Measurements from ENCODE around the gene VPS16. TPM values are rescaled to one million over a fixed set of nuclear protein-coding genes. Genes with fewer than 3 reads are reported as not detected.
"Not testable (repeated sequence)": the region's sequence is repeated elsewhere in the genome, so short reads cannot be mapped to it uniquely, and the experiment has no call there.

Gene VPS16
- polyA plus RNA-seq, 1 donor = 36.9 TPM

DNA sequence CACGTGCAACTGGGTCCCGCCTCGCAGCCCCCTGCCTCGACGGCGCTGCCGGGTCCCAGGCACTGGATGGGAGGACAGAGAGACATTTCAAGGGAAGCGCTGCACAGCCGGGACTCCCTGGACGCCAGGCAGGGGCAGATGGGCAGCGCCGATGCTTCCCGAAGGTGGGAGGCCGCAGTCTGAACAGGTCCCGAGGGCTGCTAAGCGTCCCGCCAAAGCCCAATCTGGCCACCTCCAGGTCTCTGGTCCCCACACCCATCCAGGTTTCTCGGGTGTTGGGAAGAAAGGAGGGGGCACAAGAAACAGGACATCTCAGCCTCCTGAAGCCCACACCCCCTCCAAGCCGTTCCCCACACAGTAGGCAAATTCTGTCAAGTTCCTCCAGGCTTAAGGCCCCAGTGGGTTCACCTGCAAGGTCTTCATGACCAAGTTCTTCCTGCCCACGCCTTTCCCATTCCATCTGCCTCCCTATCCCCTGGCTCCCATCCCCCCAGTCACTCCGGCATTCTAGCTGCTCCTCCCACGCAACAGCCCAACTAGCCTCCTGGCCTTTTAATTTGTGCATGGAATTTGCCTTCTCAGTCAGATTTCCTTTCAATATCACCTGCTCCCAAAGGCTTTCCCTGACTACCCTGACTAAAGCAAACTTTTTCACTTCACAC, 34.7 kb upstream of the VPS16 start:
- peak; percentile 72 for DNase-seq

DNA sequence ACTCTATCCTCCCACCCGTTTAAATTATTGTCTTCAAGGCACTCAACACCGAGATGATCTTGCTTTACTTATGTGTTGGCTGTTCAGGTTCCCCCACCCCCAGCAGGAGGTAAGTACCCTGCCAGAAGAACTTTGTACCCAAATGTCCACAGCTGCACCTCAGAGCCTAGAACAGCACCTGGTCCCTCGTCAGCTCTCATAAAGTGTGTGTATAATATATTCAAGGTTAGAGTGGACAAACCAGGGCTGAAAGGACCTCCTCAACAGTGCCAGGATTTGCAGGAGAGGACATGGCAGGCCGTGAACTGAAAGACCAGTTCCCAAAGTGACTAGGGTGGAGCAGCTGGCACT, 34.2 kb upstream of the VPS16 start:
- DNase-seq = no peak

GRCh38 chr20:2807019-2807418, 33.5 kb upstream of the VPS16 start:
- DNase-seq = no peak

- DNase-seq = not testable (repeated sequence)
Observed at GRCh38 chr20:2807929-2808328, 32.6 kb upstream of the VPS16 start.

GRCh38 chr20:2809690-2810089, 30.9 kb upstream of the VPS16 start:
- no peak for DNase-seq

- DNase-seq = no peak
Observed at GRCh38 chr20:2812189-2812588, 28.4 kb upstream of the VPS16 start.

DNA sequence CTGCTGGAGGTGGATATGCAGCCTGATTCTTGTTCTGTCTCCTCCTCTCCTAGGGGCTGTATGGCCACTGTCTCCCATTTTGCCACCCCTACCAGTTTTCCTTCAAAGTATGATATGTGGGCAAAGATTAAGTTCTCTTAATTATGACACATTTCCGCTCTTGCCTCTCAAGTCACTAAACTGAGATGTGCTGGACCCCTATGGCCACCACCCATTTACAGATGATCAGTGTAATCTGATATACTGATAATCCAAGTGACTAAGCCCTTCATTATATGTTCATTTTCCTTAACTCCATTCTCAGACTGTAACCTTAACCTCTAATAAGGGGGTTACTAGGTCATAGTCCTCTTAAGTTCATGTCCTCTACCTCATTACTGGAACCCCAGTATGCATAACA, 26.5 kb upstream of the VPS16 start:
- no peak for DNase-seq

DNA sequence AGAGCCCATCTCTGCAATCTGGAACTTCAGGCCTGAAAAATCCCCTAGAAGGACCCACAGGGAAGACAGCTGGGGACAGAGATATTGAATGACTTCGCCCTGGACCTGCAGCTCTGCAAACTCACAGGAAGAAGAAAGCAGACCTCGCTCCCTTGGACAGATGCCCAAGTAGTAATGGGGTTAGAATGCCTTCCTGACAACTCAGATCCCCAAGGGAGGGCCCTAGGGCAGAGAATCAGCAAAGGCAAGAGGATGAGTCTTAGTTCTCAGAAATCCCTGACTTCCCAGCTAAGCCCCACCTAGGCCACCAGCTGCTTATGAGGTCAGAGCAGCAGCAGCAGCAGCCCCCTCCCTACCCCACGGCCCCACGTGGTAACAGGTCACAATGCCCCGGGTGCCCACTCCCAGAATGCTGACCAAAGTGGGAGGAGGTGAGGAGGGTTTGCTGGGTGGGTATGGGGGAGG, 25.9 kb upstream of the VPS16 start, which contains the start of gene C20orf141:
C20orf141 (plus strand) TSS at position 401 of the 465 bp plus-strand sequence. CDS start 198 bp downstream, outside the sequence.
- no peak for DNase-seq

- no peak for DNase-seq
Observed at GRCh38 chr20:2815242-2815900, 25.2 kb upstream of the VPS16 start.

DNA sequence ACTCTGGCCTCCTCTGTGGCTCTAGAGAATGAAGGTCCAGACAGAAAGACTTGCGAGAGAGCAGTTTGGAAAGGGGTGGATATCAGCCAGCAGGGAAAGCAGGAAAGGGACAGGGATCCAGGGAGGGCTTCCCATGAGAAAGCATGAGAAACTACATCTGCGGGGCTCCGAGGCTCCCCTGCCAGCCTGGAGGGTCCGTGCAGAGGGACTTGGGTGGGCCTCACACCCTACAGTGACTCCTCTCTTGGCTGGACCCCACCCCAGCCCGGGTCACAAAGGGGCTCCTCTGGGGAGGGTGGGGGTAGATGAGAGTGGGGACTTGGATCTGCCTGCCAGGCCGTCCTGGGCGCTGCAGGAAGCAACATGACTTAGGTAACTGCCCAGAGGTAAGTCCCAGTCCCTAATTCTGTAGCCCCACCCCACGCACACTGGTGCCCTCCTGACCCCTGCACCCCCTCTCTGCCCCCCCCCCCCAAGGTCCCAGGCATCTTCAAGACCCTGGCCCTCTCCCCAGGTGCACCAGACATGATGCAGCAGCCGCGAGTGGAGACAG, 24.4 kb upstream of the VPS16 start, which contains the start of gene TMEM239:
TMEM239 (plus strand) TSS at position 335 of the 553 bp plus-strand sequence; CDS start at position 526, 191 bp downstream.
- no peak for DNase-seq

GRCh38 chr20:2816583-2817340, 23.8 kb upstream of the VPS16 start:
- no peak for DNase-seq

DNA sequence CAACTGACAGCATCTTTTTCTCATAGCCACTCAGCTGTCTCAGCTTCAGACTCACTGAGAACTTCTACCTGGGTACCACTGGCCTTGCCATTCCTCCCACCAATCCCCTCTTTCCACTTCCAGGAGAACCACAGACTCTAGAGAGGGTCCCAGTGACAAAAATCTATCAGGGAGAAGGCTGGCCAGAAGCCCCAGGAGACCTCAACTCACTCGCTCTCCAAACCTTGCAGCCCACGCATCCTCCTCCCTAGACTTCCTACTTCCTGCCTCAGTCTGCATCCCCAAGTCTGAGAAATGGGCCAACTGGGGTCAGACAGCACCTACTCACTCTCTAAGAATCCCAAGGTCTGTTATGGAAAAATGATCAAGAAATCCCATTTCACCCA, 23.2 kb upstream of the VPS16 start:
- no peak for DNase-seq

- DNase-seq = no peak
Observed at GRCh38 chr20:2817891-2818595, 22.5 kb upstream of the VPS16 start.

- DNase-seq = peak; percentile 73
Observed at GRCh38 chr20:2820084-2820895, 20.3 kb upstream of the VPS16 start.

DNA sequence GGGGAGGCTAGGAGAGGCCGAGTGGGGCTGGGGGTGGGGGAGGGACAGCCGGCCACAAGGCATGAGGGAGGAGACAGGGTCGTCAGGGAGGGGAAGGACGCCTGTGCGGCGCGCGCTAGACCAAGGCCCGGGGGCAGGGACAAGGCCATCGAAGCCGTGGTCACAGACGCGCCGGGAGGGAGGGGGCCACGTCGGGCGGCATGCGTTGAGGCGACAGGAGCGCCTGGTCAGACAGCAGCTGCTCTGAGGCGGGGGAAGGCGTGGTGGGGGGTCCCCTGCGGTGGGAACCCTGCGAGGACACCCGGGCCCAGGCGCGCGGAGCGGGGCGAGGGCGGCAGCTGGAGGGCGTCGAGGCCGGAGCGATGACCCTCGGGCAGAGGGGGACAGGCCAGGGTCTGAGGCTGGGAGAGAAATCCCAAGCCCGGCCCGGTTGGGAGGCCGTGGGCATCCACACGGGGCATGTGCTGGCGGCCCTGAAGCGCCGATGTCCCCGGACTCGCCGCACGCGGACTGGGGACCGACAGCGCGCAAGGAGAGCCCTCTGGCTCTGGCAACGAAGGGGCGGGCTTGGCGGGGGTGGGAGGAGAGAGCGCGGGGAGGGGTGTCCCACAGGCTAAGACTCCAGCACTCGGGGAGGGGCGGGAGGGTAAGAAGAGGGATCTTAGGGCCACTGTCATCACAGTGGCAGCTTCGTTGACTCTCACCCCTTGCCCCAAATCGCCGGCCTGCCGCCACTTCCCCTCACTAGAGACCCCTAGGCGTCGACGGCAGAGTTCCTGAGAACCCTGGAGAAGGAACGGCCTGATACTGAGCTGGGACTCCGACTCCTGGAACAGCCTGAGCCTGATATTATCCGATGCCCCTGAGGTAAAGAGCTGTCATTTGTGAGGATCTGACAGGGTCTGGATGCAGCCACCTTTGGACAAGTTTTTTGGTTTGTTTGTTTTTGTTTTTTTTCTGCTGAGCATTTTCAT, 19.4 kb upstream of the VPS16 start:
- DNase-seq = peak; percentile 43

GRCh38 chr20:2822073-2822472, 18.5 kb upstream of the VPS16 start:
- no peak for DNase-seq

DNA sequence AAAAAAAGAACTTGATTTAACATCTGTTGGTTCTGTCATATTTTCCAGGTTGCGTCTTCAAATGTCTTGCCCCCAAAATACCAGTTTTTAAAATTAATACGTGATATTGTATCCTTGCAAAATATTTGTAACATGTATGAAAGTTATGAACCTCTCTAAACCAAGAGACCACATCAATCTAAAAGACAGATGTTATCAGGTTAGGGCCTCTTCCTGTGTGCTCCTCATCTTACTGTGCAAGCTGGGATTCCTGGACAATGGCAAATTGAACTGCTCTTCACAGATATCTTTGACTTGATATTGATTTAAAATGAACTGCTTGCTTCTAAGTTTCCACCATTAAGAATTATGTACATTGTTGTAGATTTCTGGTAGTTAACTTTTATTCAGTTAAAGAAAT, 14.8 kb upstream of the VPS16 start:
- no peak for DNase-seq

- no peak for DNase-seq
Observed at GRCh38 chr20:2826655-2827054, 13.9 kb upstream of the VPS16 start.

DNA sequence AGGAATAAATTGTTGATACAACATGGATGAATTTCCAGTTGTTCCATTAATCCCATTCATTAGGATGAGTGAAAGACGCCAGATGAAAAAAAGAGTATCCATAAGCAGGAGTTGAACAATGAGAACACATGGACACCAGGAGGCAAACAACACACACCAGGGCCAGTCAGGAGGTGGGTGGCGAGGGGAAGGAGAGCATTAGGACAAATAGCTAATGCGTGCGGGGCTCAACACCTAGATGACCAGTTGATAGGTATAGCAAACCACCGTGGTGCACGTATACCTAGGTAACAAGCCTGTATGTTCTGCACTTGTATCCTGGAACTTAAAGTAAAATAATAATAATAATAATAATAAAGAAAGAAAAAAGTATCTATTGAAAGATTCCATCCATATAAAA, 11.2 kb upstream of the VPS16 start:
- no peak for DNase-seq

DNA sequence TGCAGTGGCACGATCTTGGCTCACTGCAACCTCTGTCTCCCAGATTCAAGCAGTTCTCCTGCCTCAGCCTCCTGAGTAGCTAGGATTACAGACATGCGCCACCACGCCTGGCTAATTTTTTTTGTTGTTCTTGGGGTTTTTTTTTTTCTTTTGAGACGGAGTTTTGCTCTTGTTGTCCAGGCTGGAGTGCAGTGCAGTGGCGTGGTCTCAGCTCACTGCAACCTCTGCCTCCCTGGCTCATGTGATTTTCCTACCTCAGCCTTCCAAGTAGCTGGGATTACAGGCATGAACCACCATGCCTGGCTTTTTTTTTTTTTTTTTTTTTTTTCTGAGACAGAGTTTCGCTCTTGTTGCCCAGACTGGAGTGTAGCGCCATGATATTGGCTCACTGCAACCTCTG, 9.3 kb upstream of the VPS16 start:
- not testable (repeated sequence) for DNase-seq

Measured in left kidney (tissue), 2 donors.